H1 (cell line): Measurements from ENCODE around the gene OR8B12. TPM values are rescaled to one million over a fixed set of nuclear protein-coding genes. Genes with fewer than 3 reads are reported as not detected.

Experiments
- CTCF ChIA-PET: fragments of 300-600 bp; sonication (Branson Sonifier 250); formaldehyde crosslinking; loops from one replicate; lab custom pipeline; 2021; ENCODE audit not compliant: partially characterized antibody; lab: Charles Lee
- POLR2A ChIA-PET: fragments of 300-600 bp; sonication (Branson Sonifier 250); formaldehyde crosslinking; loops from one replicate; lab custom pipeline; 2021; ENCODE audit warnings: inconsistent platforms; ENCODE audit not compliant: partially characterized antibody; lab: Charles Lee
- DNase-seq, 2 experiments: peaks; one replicate each; pipeline versions ENCODE4 v3.0.0 to v3.0.0-alpha.2; 2010 to 2022; ENCODE audit warnings: low spot score in 2 of 2, low read depth in 1 of 2, mixed read lengths in 1 of 2
- FAIRE-seq: peaks from 2 replicates; lab custom pipeline; 2011; peaks lifted over from hg19 to GRCh38; lab: Jason Lieb, UNC
- H2AFZ ChIP-seq: 2 replicates; pipeline ENCODE4 v1.8.1; 2012; ENCODE audit warnings: low read length, inconsistent platforms
- H2AK5ac ChIP-seq: 2 replicates; pipeline ENCODE4 v1.6.1; 2013; ENCODE audit warnings: low read depth, low read length
- H2BK120ac ChIP-seq: replicated peaks from 2 replicates; pipeline ENCODE3; 2013; ENCODE audit warnings: low read depth, low read length, inconsistent platforms
- H2BK12ac ChIP-seq: 2 replicates; pipeline ENCODE4 v1.6.1; 2013; ENCODE audit warnings: low read depth, low read length
- H2BK15ac ChIP-seq: 2 replicates; pipeline ENCODE4 v1.6.1; 2013; ENCODE audit warnings: low read length
- H2BK20ac ChIP-seq: 2 replicates; pipeline ENCODE4 v1.6.1; 2013; ENCODE audit warnings: low read length
- H2BK5ac ChIP-seq: 2 replicates; pipeline ENCODE4 v1.6.1; 2013; ENCODE audit warnings: low read depth, low read length
- H3K14ac ChIP-seq: 2 replicates; pipeline ENCODE4 v1.6.1; 2013; ENCODE audit warnings: inconsistent platforms; ENCODE audit not compliant: insufficient read length
- H3K18ac ChIP-seq: 2 replicates; pipeline ENCODE4 v1.6.1; 2013; ENCODE audit warnings: low read length; ENCODE audit errors: extremely low read depth
- H3K23ac ChIP-seq: 2 replicates; pipeline ENCODE4 v1.6.1; 2013; ENCODE audit warnings: inconsistent platforms; ENCODE audit not compliant: insufficient read length
- H3K23me2 ChIP-seq: 2 replicates; pipeline ENCODE4 v1.6.1; 2013; ENCODE audit warnings: low read depth, low read length
- H3K27ac ChIP-seq: 2 replicates; pipeline ENCODE4 v1.6.1; 2011; ENCODE audit warnings: low read depth, low read length, inconsistent platforms
- H3K27me3 ChIP-seq, 4 experiments: replicated peaks in 1 of 4; 1 replicate in 1 of 4; 2 replicates in 3 of 4; pipeline versions ENCODE4 v1.6.1 to v1.8.1; 2011 to 2013; ENCODE audit warnings: low read length in 3 of 4, mild to moderate bottlenecking in 3 of 4, inconsistent platforms in 2 of 4, mixed read lengths in 2 of 4, moderate library complexity in 1 of 4; ENCODE audit not compliant: control insufficient read depth in 3 of 4, insufficient read depth in 3 of 4; ENCODE audit errors: extremely low read depth in 1 of 4
- H3K36me3 ChIP-seq, 4 experiments: 2 replicates each; pipeline versions ENCODE4 v1.6.1 to v1.8.1; 2011 to 2013; ENCODE audit warnings: mild to moderate bottlenecking in 4 of 4, low read length in 3 of 4, moderate library complexity in 2 of 4, control low read depth in 1 of 4, inconsistent platforms in 1 of 4; ENCODE audit not compliant: insufficient read depth in 4 of 4, control insufficient read depth in 2 of 4
- H3K4ac ChIP-seq: replicated peaks from 2 replicates; pipeline ENCODE3; 2013; ENCODE audit warnings: low read length, low read depth, mixed read lengths, inconsistent platforms; ENCODE audit not compliant: insufficient read length
- H3K4me1 ChIP-seq, 4 experiments: replicated peaks in 1 of 4; 1 replicate in 1 of 4; 2 replicates in 3 of 4; pipeline versions ENCODE4 v1.6.1 to v1.8.1; 2011 to 2013; ENCODE audit warnings: low read length in 3 of 4, inconsistent platforms in 2 of 4, mixed read lengths in 1 of 4; ENCODE audit not compliant: insufficient read depth in 4 of 4, control insufficient read depth in 3 of 4
- H3K4me2 ChIP-seq, 2 experiments: 2 replicates each; pipeline versions ENCODE4 v1.6.1 to v1.8.1; 2011 to 2013; ENCODE audit warnings: low read depth in 2 of 2, low read length in 2 of 2, control low read depth in 1 of 2, inconsistent platforms in 1 of 2, mild to moderate bottlenecking in 1 of 2; ENCODE audit not compliant: insufficient read depth in 1 of 2
- H3K4me3 ChIP-seq, 4 experiments: fragments of 200-600, 300-600 bp in 1 of 4; sonication (generic), shearing (Covaris generic), sonication (Bioruptor Twin) in 1 of 4; 2 replicates each; pipeline versions ENCODE4 v1.5.1 to v1.8.1; 2011 to 2016; ENCODE audit warnings: low read length in 4 of 4, low read depth in 3 of 4, control low read depth in 2 of 4, inconsistent platforms in 2 of 4, mild to moderate bottlenecking in 2 of 4, mixed read lengths in 1 of 4, moderate library complexity in 1 of 4; ENCODE audit not compliant: insufficient read depth in 2 of 4; ENCODE audit errors: extremely low read depth in 1 of 4
- H3K56ac ChIP-seq: replicated peaks from 2 replicates; pipeline ENCODE3; 2013; ENCODE audit warnings: low read depth, mild to moderate bottlenecking, mixed read lengths, low read length, inconsistent platforms; ENCODE audit not compliant: insufficient read length
- H3K79me1 ChIP-seq: 2 replicates; pipeline ENCODE4 v1.6.1; 2013; ENCODE audit warnings: low read depth, low read length, control low read depth
- H3K79me2 ChIP-seq, 2 experiments: 2 replicates each; pipeline versions ENCODE4 v1.6.1 to v1.8.1; 2012 to 2013; ENCODE audit warnings: low read length in 2 of 2, mild to moderate bottlenecking in 2 of 2, inconsistent platforms in 1 of 2; ENCODE audit not compliant: insufficient read depth in 2 of 2, control insufficient read depth in 1 of 2
- H3K9ac ChIP-seq, 4 experiments: replicated peaks in 1 of 4; 1 replicate in 1 of 4; 2 replicates in 3 of 4; pipeline versions ENCODE4 v1.6.1 to v1.8.1; 2011 to 2013; ENCODE audit warnings: low read depth in 3 of 4, low read length in 3 of 4, control low read depth in 2 of 4, mild to moderate bottlenecking in 2 of 4, moderate library complexity in 2 of 4, inconsistent platforms in 1 of 4; ENCODE audit errors: extremely low read depth in 1 of 4
- H3K9me3 ChIP-seq, 2 experiments: 2 replicates each; pipeline versions ENCODE4 v1.6.1 to v1.8.1; 2012 to 2013; ENCODE audit warnings: mild to moderate bottlenecking in 2 of 2, moderate library complexity in 2 of 2, control low read depth in 1 of 2, inconsistent platforms in 1 of 2, low read depth in 1 of 2, low read length in 1 of 2, mixed read lengths in 1 of 2; ENCODE audit not compliant: insufficient read depth in 2 of 2
- H4K20me1 ChIP-seq, 2 experiments: replicated peaks in 1 of 2; 2 replicates each; pipeline versions ENCODE3 to v1.8.1; 2011 to 2013; ENCODE audit warnings: inconsistent platforms in 2 of 2, low read length in 2 of 2, mild to moderate bottlenecking in 1 of 2; ENCODE audit not compliant: insufficient read depth in 2 of 2, control insufficient read depth in 1 of 2
- H4K5ac ChIP-seq: 2 replicates; pipeline ENCODE4 v1.6.1; 2013; ENCODE audit warnings: low read length, low read depth, mixed read lengths, inconsistent platforms; ENCODE audit not compliant: insufficient read length
- H4K8ac ChIP-seq: 2 replicates; pipeline ENCODE4 v1.8.0; 2013; ENCODE audit warnings: mild to moderate bottlenecking, moderate library complexity, low read length, inconsistent platforms; ENCODE audit not compliant: insufficient read depth; ENCODE audit errors: extremely low read depth
- H4K91ac ChIP-seq: replicated peaks from 2 replicates; pipeline ENCODE3; 2013; ENCODE audit warnings: low read length, mixed read lengths, inconsistent platforms; ENCODE audit not compliant: insufficient read length
- GTF2F1 ChIP-seq: IDR thresholded peaks from 2 replicates; pipeline ENCODE4 v1.6.1; 2012; ENCODE audit warnings: low read depth, low read length, improper control_type of control experiment, borderline replicate concordance
- KDM4A ChIP-seq: IDR thresholded peaks from one replicate; pipeline ENCODE4 v1.7.1; 2012; ENCODE audit warnings: low read depth, mild to moderate bottlenecking, moderate library complexity, low read length, inconsistent platforms; ENCODE audit not compliant: severe bottlenecking
- SAP30 ChIP-seq: fragments of 300-600 bp; sonication (generic); IDR thresholded peaks from 2 replicates; pipeline ENCODE4 v1.7.1; 2012; ENCODE audit warnings: low read length, moderate library complexity, mild to moderate bottlenecking, inconsistent platforms; ENCODE audit not compliant: insufficient read depth, insufficient replicate concordance
- SUZ12 ChIP-seq: fragments of 200-600 bp; sonication (generic); IDR thresholded peaks from 2 replicates; pipeline ENCODE4 v1.6.1; 2012; ENCODE audit warnings: mild to moderate bottlenecking, inconsistent platforms, low read length, moderate library complexity, mixed read lengths
- TBP ChIP-seq: IDR thresholded peaks from 2 replicates; pipeline ENCODE4 v1.6.1; 2011; ENCODE audit warnings: low read depth, low read length, improper control_type of control experiment
- WGBS, 2 experiments: shearing (Covaris generic) in 1 of 2; methylation state at CpG; one replicate each; pipeline versions ENCODE4 v1.1.6 to v1.1.7; 2013 to 2015; ENCODE audit warnings: low lambda C conversion rate in 2 of 2, mixed read lengths in 2 of 2, inconsistent platforms in 1 of 2, low coverage in 1 of 2, missing lambda C conversion rate in 1 of 2; ENCODE audit not compliant: insufficient replicate concordance in 2 of 2, insufficient coverage in 1 of 2, insufficient read length in 1 of 2; ENCODE audit errors: extremely low coverage in 1 of 2, missing lambda C conversion rate in 1 of 2; 5-methylcytosine and 5-hydroxymethylcytosine counted together
- polyA plus RNA-seq, 7 experiments: library from polyadenylated mRNA; depleted of rRNA in 3 of 7; stranded (reverse) in 5 of 7; unstranded in 2 of 7; fragments of >200 nt in 5 of 7; fragments of 200-250 nt in 2 of 7; gene quantifications; 1 replicate in 5 of 7; 2 replicates in 1 of 7; 4 replicates in 1 of 7; pipeline versions ENCODE4 v1.2.1 to v1.2.3, GENCODE V29; 2011 to 2013; ENCODE audit warnings: missing spikeins in 2 of 7, mixed read lengths in 2 of 7
- total RNA-seq: library from RNA; stranded (reverse); fragmentation: NEBNext Ultra II Directional; extraction: Animal tissue kit (Norgen Biotek cat#: 25700); gene quantifications from 2 replicates; pipeline ENCODE4 v1.2.1, GENCODE V29; 2021

The OR8B12 gene
- total and polyA plus RNA-seq, 2 of the 8 experiments (the other 6 are each of a cell fraction or from before 2014, with no cell fraction given): not detected

GRCh38 chr11:124517314-124517713, 26.1 kb downstream of the OR8B12 start:
- H2BK5ac ChIP-seq: no peak overlapping the region
- DNase-seq (no peak), FAIRE-seq (no peak)
- ChIA-PET POLR2A (no interaction called here), CTCF (interaction anchor here (1.2 to 1.5 kb wide), 2 partner anchors 19 to 34 kb away, joined by 3 to 5 read pairs; no protein-coding TSS in a partner anchor)
- H2BK120ac ChIP-seq: no peak overlapping the region
- H2AFZ ChIP-seq: no peak overlapping the region
- no peak overlapping the region for H4K8ac ChIP-seq
- H4K91ac ChIP-seq: no peak overlapping the region
- WGBS, 2 experiments: 88% methylated on average over 12 of the region's 12 CpGs; no CpG with 5 or more reads in 1 of the 2 experiments
- TF ChIP-seq GTF2F1 (no peak), KDM4A (no peak), SAP30 (no peak), TBP (no peak), SUZ12 (no peak)
- no peak overlapping the region for H3K23ac ChIP-seq
- H3K9me3 ChIP-seq: no peaks in the 10 kb centered on the region
- H3K27me3 ChIP-seq: no peaks in the 10 kb centered on the region; a peak in 1 of 7 replicates
- H3K4me1 ChIP-seq: no peaks in the 10 kb centered on the region
- H3K18ac ChIP-seq: no peak overlapping the region
- no peak overlapping the region for H2BK20ac ChIP-seq
- no peak overlapping the region for H3K9ac ChIP-seq
- H3K14ac ChIP-seq: no peak overlapping the region
- H3K36me3 ChIP-seq: no peaks in the 10 kb centered on the region
- H3K79me1 ChIP-seq: no peaks in the 10 kb centered on the region
- no peaks in the 10 kb centered on the region for H4K20me1 ChIP-seq
- no peak overlapping the region for H2BK12ac ChIP-seq
- no peak overlapping the region for H3K56ac ChIP-seq
- no peak overlapping the region for H2BK15ac ChIP-seq
- H3K4me2 ChIP-seq: no peak overlapping the region
- H4K5ac ChIP-seq: no peak overlapping the region
- H2AK5ac ChIP-seq: no peak overlapping the region
- H3K4me3 ChIP-seq: no peak overlapping the region
- no peak overlapping the region for H3K4ac ChIP-seq
- no peaks in the 10 kb centered on the region for H3K23me2 ChIP-seq
- H3K27ac ChIP-seq: no peak overlapping the region
- no peaks in the 10 kb centered on the region for H3K79me2 ChIP-seq
